ENCODE results near the gene KRT8. TPM values are rescaled to one million over a fixed set of nuclear protein-coding genes. Genes with fewer than 3 reads are reported as not detected.

KRT8 gene
- total RNA-seq, 1 experiment from 2014 or later: 1,655 TPM

DNA sequence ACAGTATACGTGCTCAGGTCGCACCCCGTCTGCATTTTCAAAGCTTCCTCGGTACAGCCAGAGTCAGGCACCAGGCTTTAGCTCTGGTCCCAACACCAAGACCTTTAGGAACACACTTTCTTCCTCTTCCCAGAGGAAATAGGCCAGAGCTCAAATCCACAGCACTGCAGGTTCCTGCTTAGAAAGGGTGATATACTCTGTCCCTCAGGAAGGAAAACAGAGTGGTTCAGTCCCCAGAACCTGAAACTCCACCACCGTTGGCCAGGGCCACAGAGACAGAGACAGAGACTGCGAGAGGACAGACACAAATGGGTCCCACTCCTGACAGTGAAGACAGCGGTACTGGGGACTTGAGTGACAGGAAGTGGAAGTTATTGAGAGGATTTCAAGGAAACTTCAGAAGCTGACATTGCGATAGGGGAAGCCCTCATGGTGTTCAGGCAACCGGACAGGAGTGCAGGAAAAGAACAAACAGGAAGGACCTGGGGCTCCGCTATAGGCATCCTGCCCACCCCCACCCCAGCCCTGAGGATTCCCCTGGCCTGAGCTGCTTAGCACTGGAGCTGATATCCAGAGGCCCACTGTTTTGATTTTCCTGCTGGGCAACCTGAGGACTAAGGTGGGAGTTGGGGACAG, 5.5 kb upstream of the KRT8 start:
- H3K9me3 ChIP-seq (ENCODE audit: control insufficient read depth in 1 of 2, insufficient read depth in 1 of 2, low read depth in 1 of 2, low read length in 2 of 2): no peaks in the 10 kb centered on the region
- H3K79me2 ChIP-seq (ENCODE audit: insufficient read depth, low read length): peaks cover 1% of the 10 kb centered on the region; the same call in 1 of the 2 replicates
- intact Hi-C loops (cut with micrococcal nuclease): no loop called here
- RAD21 ChIA-PET (ENCODE audit: low non-redundant PET in 1 of 2, low total read pairs in 2 of 2, uncharacterized antibody in 2 of 2, unreplicated experiment in 2 of 2): no interaction called here
- TF ChIP-seq, protein P1, sequence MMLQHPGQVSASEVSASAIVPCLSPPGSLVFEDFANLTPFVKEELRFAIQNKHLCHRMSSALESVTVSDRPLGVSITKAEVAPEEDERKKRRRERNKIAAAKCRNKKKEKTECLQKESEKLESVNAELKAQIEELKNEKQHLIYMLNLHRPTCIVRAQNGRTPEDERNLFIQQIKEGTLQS (IDR thresholded peaks at IDR 0.05): no peak
- TF ChIP-seq ELF1 (IDR thresholded peaks at IDR 0.05; ENCODE audit: borderline replicate concordance, low read depth) (no peak), POLR2A (IDR thresholded peaks at IDR 0.05; ENCODE audit: borderline replicate concordance, extremely low read depth, insufficient read depth, insufficient read length) (no peak), RAD21 (IDR thresholded peaks at IDR 0.05; ENCODE audit: low read depth) (no peak), EZH2 (IDR thresholded peaks at IDR 0.05) (no peak)
- TF ChIP-seq, protein P2, sequence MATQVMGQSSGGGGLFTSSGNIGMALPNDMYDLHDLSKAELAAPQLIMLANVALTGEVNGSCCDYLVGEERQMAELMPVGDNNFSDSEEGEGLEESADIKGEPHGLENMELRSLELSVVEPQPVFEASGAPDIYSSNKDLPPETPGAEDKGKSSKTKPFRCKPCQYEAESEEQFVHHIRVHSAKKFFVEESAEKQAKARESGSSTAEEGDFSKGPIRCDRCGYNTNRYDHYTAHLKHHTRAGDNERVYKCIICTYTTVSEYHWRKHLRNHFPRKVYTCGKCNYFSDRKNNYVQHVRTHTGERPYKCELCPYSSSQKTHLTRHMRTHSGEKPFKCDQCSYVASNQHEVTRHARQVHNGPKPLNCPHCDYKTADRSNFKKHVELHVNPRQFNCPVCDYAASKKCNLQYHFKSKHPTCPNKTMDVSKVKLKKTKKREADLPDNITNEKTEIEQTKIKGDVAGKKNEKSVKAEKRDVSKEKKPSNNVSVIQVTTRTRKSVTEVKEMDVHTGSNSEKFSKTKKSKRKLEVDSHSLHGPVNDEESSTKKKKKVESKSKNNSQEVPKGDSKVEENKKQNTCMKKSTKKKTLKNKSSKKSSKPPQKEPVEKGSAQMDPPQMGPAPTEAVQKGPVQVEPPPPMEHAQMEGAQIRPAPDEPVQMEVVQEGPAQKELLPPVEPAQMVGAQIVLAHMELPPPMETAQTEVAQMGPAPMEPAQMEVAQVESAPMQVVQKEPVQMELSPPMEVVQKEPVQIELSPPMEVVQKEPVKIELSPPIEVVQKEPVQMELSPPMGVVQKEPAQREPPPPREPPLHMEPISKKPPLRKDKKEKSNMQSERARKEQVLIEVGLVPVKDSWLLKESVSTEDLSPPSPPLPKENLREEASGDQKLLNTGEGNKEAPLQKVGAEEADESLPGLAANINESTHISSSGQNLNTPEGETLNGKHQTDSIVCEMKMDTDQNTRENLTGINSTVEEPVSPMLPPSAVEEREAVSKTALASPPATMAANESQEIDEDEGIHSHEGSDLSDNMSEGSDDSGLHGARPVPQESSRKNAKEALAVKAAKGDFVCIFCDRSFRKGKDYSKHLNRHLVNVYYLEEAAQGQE (IDR thresholded peaks at IDR 0.05; ENCODE audit: low read depth): no peak
- TF ChIP-seq, protein P3, sequence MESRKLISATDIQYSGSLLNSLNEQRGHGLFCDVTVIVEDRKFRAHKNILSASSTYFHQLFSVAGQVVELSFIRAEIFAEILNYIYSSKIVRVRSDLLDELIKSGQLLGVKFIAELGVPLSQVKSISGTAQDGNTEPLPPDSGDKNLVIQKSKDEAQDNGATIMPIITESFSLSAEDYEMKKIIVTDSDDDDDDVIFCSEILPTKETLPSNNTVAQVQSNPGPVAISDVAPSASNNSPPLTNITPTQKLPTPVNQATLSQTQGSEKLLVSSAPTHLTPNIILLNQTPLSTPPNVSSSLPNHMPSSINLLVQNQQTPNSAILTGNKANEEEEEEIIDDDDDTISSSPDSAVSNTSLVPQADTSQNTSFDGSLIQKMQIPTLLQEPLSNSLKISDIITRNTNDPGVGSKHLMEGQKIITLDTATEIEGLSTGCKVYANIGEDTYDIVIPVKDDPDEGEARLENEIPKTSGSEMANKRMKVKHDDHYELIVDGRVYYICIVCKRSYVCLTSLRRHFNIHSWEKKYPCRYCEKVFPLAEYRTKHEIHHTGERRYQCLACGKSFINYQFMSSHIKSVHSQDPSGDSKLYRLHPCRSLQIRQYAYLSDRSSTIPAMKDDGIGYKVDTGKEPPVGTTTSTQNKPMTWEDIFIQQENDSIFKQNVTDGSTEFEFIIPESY (IDR thresholded peaks at IDR 0.05; ENCODE audit: extremely low read depth, insufficient replicate concordance, low read length): no peak
- TF ChIP-seq, protein P4, sequence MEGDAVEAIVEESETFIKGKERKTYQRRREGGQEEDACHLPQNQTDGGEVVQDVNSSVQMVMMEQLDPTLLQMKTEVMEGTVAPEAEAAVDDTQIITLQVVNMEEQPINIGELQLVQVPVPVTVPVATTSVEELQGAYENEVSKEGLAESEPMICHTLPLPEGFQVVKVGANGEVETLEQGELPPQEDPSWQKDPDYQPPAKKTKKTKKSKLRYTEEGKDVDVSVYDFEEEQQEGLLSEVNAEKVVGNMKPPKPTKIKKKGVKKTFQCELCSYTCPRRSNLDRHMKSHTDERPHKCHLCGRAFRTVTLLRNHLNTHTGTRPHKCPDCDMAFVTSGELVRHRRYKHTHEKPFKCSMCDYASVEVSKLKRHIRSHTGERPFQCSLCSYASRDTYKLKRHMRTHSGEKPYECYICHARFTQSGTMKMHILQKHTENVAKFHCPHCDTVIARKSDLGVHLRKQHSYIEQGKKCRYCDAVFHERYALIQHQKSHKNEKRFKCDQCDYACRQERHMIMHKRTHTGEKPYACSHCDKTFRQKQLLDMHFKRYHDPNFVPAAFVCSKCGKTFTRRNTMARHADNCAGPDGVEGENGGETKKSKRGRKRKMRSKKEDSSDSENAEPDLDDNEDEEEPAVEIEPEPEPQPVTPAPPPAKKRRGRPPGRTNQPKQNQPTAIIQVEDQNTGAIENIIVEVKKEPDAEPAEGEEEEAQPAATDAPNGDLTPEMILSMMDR (IDR thresholded peaks at IDR 0.05 in 2 of 3, conservative IDR thresholded peaks at IDR 0.05 in 1 of 3; ENCODE audit: borderline replicate concordance in 1 of 3, insufficient read depth in 1 of 3, low read depth in 2 of 3, low read length in 2 of 3): no peak
- H3K9me2 ChIP-seq (ENCODE audit: insufficient read depth): no peaks in the 10 kb centered on the region
- no peak overlapping the region for H3K4me2 ChIP-seq (ENCODE audit: low read length)
- H3K4me1 ChIP-seq (ENCODE audit: control insufficient read depth in 1 of 2, insufficient read depth in 2 of 2, low read length in 2 of 2): peaks cover 47 to 63% of the 10 kb centered on the region in 2 experiments
- no peaks in the 10 kb centered on the region for H3K36me3 ChIP-seq (ENCODE audit: control insufficient read depth in 1 of 2, insufficient read depth in 2 of 2, low read length in 2 of 2)
- no TSS peak for BruUV-seq (replicated peaks)
- no peak overlapping the region for H3K9ac ChIP-seq (ENCODE audit: low read length)
- CTCF ChIA-PET: no interaction called here
- ATAC-seq: no peak
- H2AFZ ChIP-seq (ENCODE audit: low read depth, low read length, poor library complexity, severe bottlenecking): no peak overlapping the region
- no peaks in the 10 kb centered on the region for H3K27me3 ChIP-seq (ENCODE audit: insufficient read depth, low read length)
- no peak overlapping the region for H3K27ac ChIP-seq (ENCODE audit: low read depth, low read length)
- H4K20me1 ChIP-seq (ENCODE audit: insufficient read depth): no peaks in the 10 kb centered on the region
- POLR2A ChIA-PET: interaction anchor here (9.9 to 18.0 kb wide), 2 partner anchors 10 to 36 kb away, joined by 262 to 379 read pairs; partner anchors contain the start of gene KRT18
- no peak for DNase-seq (ENCODE audit: low read depth, low spot score)
- H3K4me3 ChIP-seq (replicated peaks in 1 of 2; ENCODE audit: low read depth in 1 of 2, low read length in 2 of 2): no peak overlapping the region
